GM19240 (cell line): ENCODE measurements around the gene THADA.
A peak's percentile ranks its signal among the peaks of the same experiment; 100 is the strongest.

ENCODE experiments used
- DNase-seq: peaks from one replicate; pipeline ENCODE4 v3.0.0; 2011; ENCODE audit warnings: low spot score; ENCODE audit not compliant: insufficient read length

THADA gene

GRCh38 chr2:43254331-43254730, 341.5 kb downstream of the THADA start:
- DNase-seq, result no peak

- DNase-seq, result no peak
These were observed 344.6 kb downstream of the THADA start for GRCh38 chr2:43251171-43251731.

- no peak for DNase-seq
These were observed 345.8 kb downstream of the THADA start for GRCh38 chr2:43250015-43250414.

- no peak for DNase-seq
These were observed 347.2 kb downstream of the THADA start for GRCh38 chr2:43248621-43249020.

- DNase-seq, result no peak
These were observed 349.2 kb downstream of the THADA start for GRCh38 chr2:43246641-43247040.

- no peak for DNase-seq
These were observed 354.3 kb downstream of the THADA start for GRCh38 chr2:43241558-43241957.

- DNase-seq, result no peak
These were observed 355.1 kb downstream of the THADA start for GRCh38 chr2:43240766-43241150.

- no peak for DNase-seq
These were observed 355.7 kb downstream of the THADA start for GRCh38 chr2:43239981-43240765.

GRCh38 chr2:43238813-43239212, 357.0 kb downstream of the THADA start:
- no peak for DNase-seq

- no peak for DNase-seq
These were observed 357.7 kb downstream of the THADA start for GRCh38 chr2:43238176-43238575.

GRCh38 chr2:43233218-43234212, 362.3 kb downstream of the THADA start:
- DNase-seq, result no peak

- DNase-seq, result no peak
These were observed 364.6 kb downstream of the THADA start for GRCh38 chr2:43230951-43231827.

GRCh38 chr2:43230351-43230885, 365.4 kb downstream of the THADA start:
- DNase-seq, result no peak

GRCh38 chr2:43228756-43229659, 366.8 kb downstream of the THADA start:
- DNase-seq, result no peak

- DNase-seq, result no peak
These were observed 367.5 kb downstream of the THADA start for GRCh38 chr2:43228321-43228751.

- DNase-seq, result no peak
These were observed 368.0 kb downstream of the THADA start for GRCh38 chr2:43227830-43228281.

GRCh38 chr2:43226955-43227829, 368.6 kb downstream of the THADA start:
- DNase-seq, result no peak

GRCh38 chr2:43226558-43226954, 369.3 kb downstream of the THADA start, which contains the start of gene ZFP36L2:
Gene ZFP36L2, minus strand, starts transcription at chr2:43226606. Its CDS starts 291 bp downstream, at chr2:43226315.
- peak; percentile 88 for DNase-seq
